Activated T-helper 2 cell treated with anti-CD3 and anti-CD28 coated beads, Interferon-gamma antibody, Interleukin-2, Interleukin-4, amounts not matched to agents 10 μg/mL and 5 μg/mL and 100 μg/mL, durations not matched to agents 14 hours and 24 hours and 36 hours (primary cell): Measurements from ENCODE around the gene SDHAF1. TPM values are rescaled to one million over a fixed set of nuclear protein-coding genes. Genes with fewer than 3 reads are reported as not detected.
A peak's percentile ranks its signal among the peaks of the same experiment; 100 is the strongest.
"Not testable (repeated sequence)": the region's sequence is repeated elsewhere in the genome, so short reads cannot be mapped to it uniquely, and the experiment has no call there.

Experiments used
- DNase-seq: peaks from one replicate; pipeline ENCODE4 v3.0.0; 2021; ENCODE audit warnings: low spot score
- H3K27ac Mint-ChIP-seq: one replicate; pipeline ENCODE4 v1.8.0; 2021; ENCODE audit warnings: mixed read lengths
- H3K27me3 Mint-ChIP-seq: one replicate; pipeline ENCODE4 v1.8.0; 2021; ENCODE audit warnings: low read depth, mixed read lengths
- H3K36me3 Mint-ChIP-seq: one replicate; pipeline ENCODE4 v1.8.0; 2021; ENCODE audit warnings: low read depth, mixed read lengths
- H3K4me1 Mint-ChIP-seq: one replicate; pipeline ENCODE4 v1.8.0; 2021; ENCODE audit warnings: low read depth, mixed read lengths
- H3K4me3 Mint-ChIP-seq: one replicate; pipeline ENCODE4 v1.8.0; 2021; ENCODE audit warnings: low read depth, mild to moderate bottlenecking, moderate library complexity, mixed read lengths
- H3K9me3 Mint-ChIP-seq: one replicate; pipeline ENCODE4 v1.8.0; 2021; ENCODE audit warnings: mixed read lengths
- intact Hi-C: fragments of 100-400 bp; cut with micrococcal nuclease; formaldehyde crosslinking; loops from one replicate; pipeline ENCODE4 v1.15.1; 2023
- total RNA-seq: library from RNA; stranded (reverse); gene quantifications from 2 replicates; pipeline ENCODE4 v1.2.3, GENCODE V29; 2022

SDHAF1 gene
- total RNA-seq, 1 donor from 2014 or later = 20.8 TPM

DNA sequence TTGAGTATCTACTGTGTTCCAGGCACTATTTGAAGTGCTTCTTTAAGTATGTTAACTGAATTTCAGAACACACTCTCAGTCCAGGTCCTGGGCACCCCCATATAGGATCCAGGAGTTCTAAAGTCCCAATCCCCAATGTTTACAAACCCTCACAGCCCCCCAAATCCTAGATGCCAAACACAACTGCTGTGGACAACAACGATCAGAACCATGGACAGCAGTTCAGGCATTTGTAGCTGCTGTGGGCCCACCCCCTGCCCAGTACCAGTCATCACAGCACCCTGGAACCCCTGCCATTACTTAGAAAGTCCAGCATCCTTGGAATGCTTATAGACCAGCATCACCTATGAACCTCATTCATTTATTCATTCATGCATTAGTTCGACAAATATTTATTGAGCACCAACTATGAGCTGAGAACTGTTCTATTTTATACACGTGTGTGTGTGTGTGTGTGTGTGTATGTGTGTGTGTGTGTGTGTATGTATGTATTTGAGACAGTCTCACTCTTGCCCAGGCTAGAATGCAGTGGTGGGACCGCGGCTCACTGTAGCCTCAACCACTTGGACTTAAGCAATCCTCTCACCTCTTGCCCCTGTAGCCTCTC, 19.3 kb upstream of the SDHAF1 start:
- Mint-ChIP-seq H3K27me3 (peaks cover 2% of the 10 kb centered on the region), H3K36me3 (no peaks in the 10 kb centered on the region), H3K9me3 (no peaks in the 10 kb centered on the region), H3K27ac (no peak overlapping the region), H3K4me1 (no peaks in the 10 kb centered on the region), H3K4me3 (no peak overlapping the region)
- DNase-seq = no peak
- intact Hi-C loops = no loop called here

DNA sequence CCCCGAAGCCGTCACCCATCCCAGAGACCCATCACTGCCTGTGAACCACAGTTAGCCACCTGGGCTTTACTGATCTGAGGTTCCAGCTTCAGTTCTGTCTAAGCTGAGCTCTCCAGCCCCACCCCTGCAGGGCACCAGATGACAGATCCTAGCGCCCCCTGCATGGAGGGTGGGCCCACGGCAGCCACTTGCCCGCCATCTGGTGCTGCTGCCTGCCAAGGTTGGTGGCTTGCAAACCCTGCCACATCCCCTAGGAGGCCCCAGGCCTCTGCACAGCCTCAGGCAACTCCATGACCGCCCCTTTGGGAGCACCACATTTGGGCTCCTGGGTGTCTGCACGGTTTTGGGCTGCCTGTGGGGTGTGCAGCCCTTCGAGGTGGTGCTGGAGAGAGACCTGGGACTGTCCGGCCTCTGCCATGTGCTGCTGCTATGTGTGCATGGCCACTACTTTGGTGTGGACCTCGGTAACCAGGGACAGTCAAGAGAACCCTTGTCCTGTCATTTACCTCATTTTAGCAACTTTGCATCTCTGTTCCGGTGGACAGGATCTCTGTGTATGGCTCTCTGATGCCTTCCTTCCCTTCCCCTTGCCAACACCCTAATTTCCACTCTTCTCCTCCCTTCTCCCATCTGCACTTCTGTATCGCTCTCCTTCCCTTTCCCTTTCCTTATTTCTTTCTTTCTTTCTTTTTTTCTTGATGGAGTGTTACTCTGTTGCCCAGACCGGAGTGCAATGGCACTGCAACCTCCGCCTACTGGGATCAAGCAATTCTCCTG, 17.4 kb upstream of the SDHAF1 start:
- intact Hi-C loops = no loop called here
- Mint-ChIP-seq H3K27me3 (peaks cover 5% of the 10 kb centered on the region), H3K4me3 (no peak overlapping the region), H3K9me3 (no peaks in the 10 kb centered on the region), H3K36me3 (no peaks in the 10 kb centered on the region), H3K4me1 (no peaks in the 10 kb centered on the region), H3K27ac (no peak overlapping the region)
- DNase-seq = peak; percentile 19

DNA sequence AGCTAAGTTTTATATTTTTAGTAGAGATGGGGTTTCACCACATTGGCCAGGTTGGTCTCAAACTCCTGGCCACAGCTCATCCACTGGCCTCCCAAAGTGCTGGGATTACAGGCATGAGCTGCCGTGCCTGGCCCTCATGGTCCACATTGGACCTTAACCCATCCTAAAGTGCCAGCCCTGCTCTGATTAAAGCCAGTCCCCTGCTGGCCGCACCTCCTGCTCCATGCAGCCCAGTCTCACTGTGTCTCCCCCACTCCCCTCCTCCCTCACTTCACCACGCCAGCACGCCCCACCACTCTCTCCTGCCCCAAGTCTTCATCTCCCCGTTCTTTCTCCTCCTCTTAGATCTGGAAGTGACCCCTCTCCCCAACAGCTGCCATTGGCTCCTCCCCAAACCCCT, 16.7 kb upstream of the SDHAF1 start:
- Mint-ChIP-seq H3K27me3 (peaks cover 5% of the 10 kb centered on the region), H3K9me3 (no peaks in the 10 kb centered on the region), H3K27ac (no peak overlapping the region), H3K36me3 (no peaks in the 10 kb centered on the region), H3K4me3 (no peak overlapping the region), H3K4me1 (no peaks in the 10 kb centered on the region)
- intact Hi-C loops = no loop called here
- DNase-seq = no peak

DNA sequence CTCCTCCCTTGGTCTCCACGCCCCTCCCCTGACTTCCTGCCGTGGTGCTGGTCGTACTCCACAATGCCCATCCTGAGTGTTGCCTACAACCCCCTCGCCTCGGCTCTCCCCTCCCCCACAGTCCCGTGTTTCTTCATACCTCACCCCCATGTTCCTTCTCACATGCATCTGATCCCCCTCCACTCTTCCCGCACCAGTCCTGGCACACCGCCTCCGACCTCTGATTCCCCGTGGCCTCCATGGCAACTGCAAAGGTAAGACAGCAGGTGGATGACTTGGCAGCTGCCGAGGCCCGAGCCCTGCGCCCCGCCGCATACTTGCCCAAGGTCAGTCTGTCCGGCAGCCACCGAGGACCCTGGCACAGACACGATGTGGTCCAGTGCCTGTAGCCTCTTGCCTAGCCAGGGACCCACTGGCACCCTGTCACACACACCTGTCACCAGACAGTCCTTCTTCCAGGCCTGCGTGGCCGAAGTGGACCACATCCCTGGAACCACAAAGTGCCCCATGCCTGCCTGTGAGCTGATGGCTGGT, 16.1 kb upstream of the SDHAF1 start:
- H3K36me3 Mint-ChIP-seq = no peaks in the 10 kb centered on the region
- no peak overlapping the region for H3K27ac Mint-ChIP-seq
- H3K4me1 Mint-ChIP-seq = no peaks in the 10 kb centered on the region
- H3K4me3 Mint-ChIP-seq = no peak overlapping the region
- peaks cover 5% of the 10 kb centered on the region for H3K27me3 Mint-ChIP-seq
- DNase-seq = no peak
- intact Hi-C loops = no loop called here
- H3K9me3 Mint-ChIP-seq = no peaks in the 10 kb centered on the region

- H3K9me3 Mint-ChIP-seq, H3K27ac Mint-ChIP-seq, H3K4me3 Mint-ChIP-seq, intact Hi-C loops, H3K4me1 Mint-ChIP-seq, DNase-seq, H3K36me3 Mint-ChIP-seq: not testable (repeated sequence)
- H3K27me3 Mint-ChIP-seq = peaks cover 19% of the 10 kb centered on the region
Measured at GRCh38 chr19:35980997-35981396, 14.0 kb upstream of the SDHAF1 start.

- H3K4me3 Mint-ChIP-seq = no peak overlapping the region
Measured at GRCh38 chr19:35983177-35983576, 11.8 kb upstream of the SDHAF1 start.

GRCh38 chr19:35986111-35986510, 8.9 kb upstream of the SDHAF1 start:
- H3K4me3 Mint-ChIP-seq = peak overlapping the region; percentile 53
- intact Hi-C loops = no loop called here
- peaks cover 2% of the 10 kb centered on the region for H3K4me1 Mint-ChIP-seq

More at GRCh38 chr19:35983177-35983576, 11.8 kb upstream of the SDHAF1 start:
- intact Hi-C loops = no loop called here
- Mint-ChIP-seq H3K27me3 (peaks cover 30% of the 10 kb centered on the region), H3K36me3 (no peaks in the 10 kb centered on the region), H3K27ac (no peak overlapping the region), H3K9me3 (no peaks in the 10 kb centered on the region), H3K4me1 (peaks cover 2% of the 10 kb centered on the region)
- DNase-seq = no peak

GRCh38 chr19:35986664-35987570, 8.1 kb upstream of the SDHAF1 start:
- intact Hi-C loops = no loop called here
- no peak for DNase-seq
- peaks cover 2% of the 10 kb centered on the region for H3K4me1 Mint-ChIP-seq
- peaks cover 33% of the 10 kb centered on the region for H3K27me3 Mint-ChIP-seq
- H3K4me3 Mint-ChIP-seq = peak overlapping the region; percentile 74
- no peaks in the 10 kb centered on the region for H3K36me3 Mint-ChIP-seq
- H3K27ac Mint-ChIP-seq = no peak overlapping the region
- H3K9me3 Mint-ChIP-seq = no peaks in the 10 kb centered on the region

More at GRCh38 chr19:35986111-35986510, 8.9 kb upstream of the SDHAF1 start:
- Mint-ChIP-seq H3K27me3 (peaks cover 33% of the 10 kb centered on the region), H3K27ac (no peak overlapping the region), H3K36me3 (no peaks in the 10 kb centered on the region), H3K9me3 (no peaks in the 10 kb centered on the region)
- no peak for DNase-seq

- no peak overlapping the region for H3K4me3 Mint-ChIP-seq
- H3K27ac Mint-ChIP-seq = no peak overlapping the region
- H3K9me3 Mint-ChIP-seq = no peaks in the 10 kb centered on the region
- H3K4me1 Mint-ChIP-seq = peaks cover 2% of the 10 kb centered on the region
- peaks cover 33% of the 10 kb centered on the region for H3K27me3 Mint-ChIP-seq
- intact Hi-C loops = no loop called here
- no peak for DNase-seq
- no peaks in the 10 kb centered on the region for H3K36me3 Mint-ChIP-seq
Measured at GRCh38 chr19:35987571-35987896, 7.5 kb upstream of the SDHAF1 start.

DNA sequence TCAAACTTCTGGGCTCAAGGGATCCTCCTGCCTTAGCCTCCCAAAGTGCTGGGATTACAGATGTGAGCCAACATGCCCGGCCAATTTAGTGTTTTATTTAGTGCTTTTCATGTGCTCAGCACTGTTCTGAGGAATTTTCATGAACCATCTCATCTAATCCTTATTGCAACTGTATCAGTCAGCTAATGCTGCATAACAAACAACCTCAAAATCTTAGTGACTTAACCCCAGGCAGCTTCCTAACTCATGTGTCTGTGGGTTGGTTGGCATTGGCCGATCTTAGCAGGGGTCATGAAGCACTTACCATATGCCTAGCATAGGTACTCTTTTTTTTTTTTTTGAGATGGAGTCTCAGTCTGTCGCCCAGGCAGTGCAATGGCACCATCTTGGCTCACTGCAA, 6.2 kb upstream of the SDHAF1 start:
- peaks cover 2% of the 10 kb centered on the region for H3K4me1 Mint-ChIP-seq
- H3K4me3 Mint-ChIP-seq = no peak overlapping the region
- no peak for DNase-seq
- H3K9me3 Mint-ChIP-seq = no peaks in the 10 kb centered on the region
- intact Hi-C loops = no loop called here
- peaks cover 33% of the 10 kb centered on the region for H3K27me3 Mint-ChIP-seq
- H3K27ac Mint-ChIP-seq = no peak overlapping the region
- H3K36me3 Mint-ChIP-seq = no peaks in the 10 kb centered on the region

GRCh38 chr19:35990156-35990555, 4.8 kb upstream of the SDHAF1 start:
- H3K9me3 Mint-ChIP-seq = no peaks in the 10 kb centered on the region
- no peak overlapping the region for H3K4me3 Mint-ChIP-seq
- peaks cover 27% of the 10 kb centered on the region for H3K27me3 Mint-ChIP-seq
- no peaks in the 10 kb centered on the region for H3K36me3 Mint-ChIP-seq
- no peak overlapping the region for H3K27ac Mint-ChIP-seq
- intact Hi-C loops = loop anchor here (10.0 kb wide), 1 partner anchor 245 kb away; the partner anchor contains the start of genes IGFLR1, LIN37, PSENEN and U2AF1L4
- peaks cover 8% of the 10 kb centered on the region for H3K4me1 Mint-ChIP-seq
- no peak for DNase-seq

GRCh38 chr19:35990771-35991730, 3.9 kb upstream of the SDHAF1 start:
- Mint-ChIP-seq H3K27me3 (peaks cover 18% of the 10 kb centered on the region), H3K4me3 (no peak overlapping the region), H3K27ac (no peak overlapping the region), H3K4me1 (peaks cover 8% of the 10 kb centered on the region), H3K36me3 (peaks cover 5% of the 10 kb centered on the region), H3K9me3 (no peaks in the 10 kb centered on the region)
- intact Hi-C loops = loop anchor here (10.0 kb wide), 1 partner anchor 246 kb away; the partner anchor contains the start of genes IGFLR1, LIN37, PSENEN and U2AF1L4
- no peak for DNase-seq
